Stimulated activated CD4-positive, alpha-beta T cell treated with anti-CD3 and anti-CD28 coated beads, TNF-alpha, amount 100 ng/mL, for 24 hours (primary cell): ENCODE data around the gene TRAF3.
"Not testable (repeated sequence)": the region's sequence is repeated elsewhere in the genome, so short reads cannot be mapped to it uniquely, and the experiment has no call there.

ENCODE experiments used
- DNase-seq, 3 experiments: peaks; one replicate each; pipeline ENCODE4 v3.0.0-alpha.2; 2020; ENCODE audit warnings: low read depth in 3 of 3

The TRAF3 gene

DNA sequence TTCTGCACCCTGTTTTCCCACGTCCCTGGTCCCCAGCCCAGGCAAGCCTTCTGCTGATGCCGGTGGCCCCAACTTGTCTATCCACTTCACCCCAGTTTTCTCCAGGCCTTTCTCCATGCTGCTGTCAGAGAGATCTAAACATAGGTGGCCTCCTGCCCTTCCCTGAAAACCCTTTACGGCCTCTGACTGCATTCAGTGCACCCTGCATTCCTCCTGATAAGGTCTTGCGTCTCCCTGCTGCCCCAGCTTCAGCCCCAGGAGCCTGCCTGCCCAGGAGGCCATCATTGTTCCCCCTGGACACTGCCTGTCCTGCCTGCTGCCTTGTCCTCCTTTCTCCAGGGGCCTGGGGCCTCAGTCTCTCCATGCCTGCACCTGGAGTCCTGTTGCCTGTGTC, 29.8 kb downstream of the TRAF3 start:
- no peak for DNase-seq

- no peak for DNase-seq
Measured at GRCh38 chr14:102809870-102810269, 32.6 kb downstream of the TRAF3 start.

GRCh38 chr14:102810523-102810922, 33.3 kb downstream of the TRAF3 start:
- no peak for DNase-seq

DNA sequence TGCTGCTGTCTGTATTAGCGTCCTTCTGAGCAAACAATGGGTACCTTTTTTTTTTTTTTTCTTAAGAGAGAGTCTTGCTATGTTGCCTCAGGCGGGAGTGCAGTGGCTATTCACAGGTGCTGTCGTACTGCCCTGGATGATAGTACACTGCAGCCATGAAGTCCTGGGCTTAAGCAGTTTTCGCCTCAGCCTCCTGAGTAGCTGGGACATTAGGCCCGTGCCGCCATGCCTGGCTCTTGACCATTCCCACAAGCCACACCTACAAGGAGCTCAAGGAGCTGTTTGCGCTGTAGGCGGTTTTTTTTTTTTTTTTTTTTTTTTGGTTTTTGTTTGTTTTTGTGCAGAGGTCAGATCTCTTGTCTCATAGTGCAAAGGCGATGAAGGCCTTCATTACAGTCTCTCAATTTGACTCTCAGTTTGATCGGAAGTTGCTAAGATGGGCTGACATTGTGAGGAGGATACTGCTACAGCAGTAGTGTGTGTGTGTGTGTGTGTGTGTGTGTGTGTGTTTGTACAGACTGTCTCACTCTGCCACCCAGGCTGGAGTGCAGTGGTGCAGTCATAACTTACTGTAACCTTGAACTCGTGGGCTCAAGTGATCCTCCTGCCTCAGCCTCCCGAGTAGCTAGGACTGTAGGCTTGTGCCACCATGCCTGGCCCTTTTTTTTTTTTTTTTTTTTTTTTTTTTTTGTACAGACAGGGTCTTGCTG, 34.2 kb downstream of the TRAF3 start:
- no peak for DNase-seq

- no peak for DNase-seq
Measured at GRCh38 chr14:102811971-102812370, 34.7 kb downstream of the TRAF3 start.

GRCh38 chr14:102813691-102814090, 36.4 kb downstream of the TRAF3 start:
- DNase-seq, result no peak

DNA sequence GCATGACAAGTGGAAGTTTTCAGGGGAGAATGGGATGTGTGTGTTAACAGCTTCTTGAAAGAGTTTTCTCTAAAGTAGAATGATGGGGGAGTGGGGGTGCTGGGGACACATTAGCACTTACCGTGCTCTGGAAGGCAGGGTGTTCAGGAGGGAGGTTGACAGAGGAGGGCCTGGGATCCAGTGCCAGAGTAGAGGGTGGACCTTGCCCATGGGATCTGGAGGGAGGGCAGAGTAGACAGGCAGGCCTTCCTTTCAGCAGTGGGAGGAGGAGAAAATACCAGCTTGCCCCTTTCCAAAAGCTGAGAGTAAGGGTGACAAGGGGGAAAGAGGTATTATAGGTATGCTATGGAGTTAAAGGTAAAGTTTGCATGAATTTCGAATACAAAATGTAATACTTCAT, 40.1 kb downstream of the TRAF3 start:
- no peak for DNase-seq

- no peak for DNase-seq
Measured at GRCh38 chr14:102817942-102818940, 41.0 kb downstream of the TRAF3 start.

DNA sequence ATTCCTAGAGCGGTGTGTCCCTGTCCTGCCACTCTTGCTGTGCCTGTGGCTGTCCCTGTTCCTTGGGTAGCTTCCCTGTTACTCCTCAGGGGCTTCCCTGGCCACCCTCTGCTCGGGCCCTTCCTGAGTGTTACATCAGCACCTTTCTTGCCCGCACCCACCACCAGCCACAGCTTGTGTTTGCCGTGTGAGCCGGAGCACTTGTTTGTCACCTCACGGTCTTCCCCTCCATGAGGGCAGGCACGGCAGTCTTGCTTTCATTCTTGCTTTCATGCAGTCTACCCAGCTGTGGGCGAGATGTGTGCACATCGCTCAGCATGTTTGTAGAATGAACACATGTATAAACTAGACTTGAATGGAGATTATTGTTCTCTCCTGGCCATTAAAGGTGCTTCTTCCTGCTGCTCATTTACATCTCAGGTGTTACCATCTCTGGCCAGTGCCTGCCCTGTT, 42.0 kb downstream of the TRAF3 start:
- DNase-seq, result peak; percentile 56 to 78 (median 72)

- DNase-seq, result no peak
Measured at GRCh38 chr14:102819747-102820330, 42.6 kb downstream of the TRAF3 start.

DNA sequence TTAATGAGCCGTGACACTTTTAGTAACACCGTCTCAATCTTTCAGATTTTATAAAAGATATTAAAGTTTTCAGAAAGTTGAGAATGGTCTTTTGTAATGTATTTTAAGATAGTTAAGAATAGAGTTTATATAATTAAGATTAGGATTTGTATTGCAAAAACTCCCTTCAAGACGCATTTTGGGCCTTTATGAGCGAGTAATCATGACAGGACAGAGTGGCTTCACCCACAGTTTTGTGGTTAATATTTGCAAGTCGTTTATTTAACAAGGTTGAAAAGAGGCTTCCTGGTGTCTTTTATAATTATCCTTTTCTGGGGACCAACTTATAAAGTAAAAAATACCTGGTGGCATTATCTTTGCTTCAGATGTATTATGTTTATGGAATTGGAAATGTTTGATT, 44.0 kb downstream of the TRAF3 start:
- no peak for DNase-seq

- peak in 2 of 3 experiments; percentile 50 to 66 for DNase-seq
Measured at GRCh38 chr14:102822311-102822863, 45.1 kb downstream of the TRAF3 start.

DNA sequence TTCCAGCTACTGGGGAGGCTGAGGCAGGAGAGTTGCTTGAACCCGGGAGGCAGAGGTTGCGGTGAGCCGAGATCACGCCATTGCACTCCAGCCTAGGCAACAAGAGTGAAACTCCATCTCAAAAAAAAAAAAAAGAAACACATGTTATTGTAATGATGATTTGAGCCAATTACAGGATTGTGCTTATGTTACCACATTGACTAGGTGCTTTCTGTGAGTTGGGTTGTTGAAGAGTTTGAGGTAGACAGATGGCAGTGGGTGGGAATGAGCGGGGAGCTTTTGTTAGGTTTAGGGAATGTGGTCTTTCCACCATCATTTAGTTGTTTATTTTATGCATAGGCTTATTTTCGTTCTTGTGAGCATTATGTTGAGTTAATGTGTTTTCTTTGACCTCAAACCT, 45.6 kb downstream of the TRAF3 start:
- DNase-seq, result not testable (repeated sequence)

- DNase-seq, result no peak
Measured at GRCh38 chr14:102823546-102823945, 46.3 kb downstream of the TRAF3 start.

DNA sequence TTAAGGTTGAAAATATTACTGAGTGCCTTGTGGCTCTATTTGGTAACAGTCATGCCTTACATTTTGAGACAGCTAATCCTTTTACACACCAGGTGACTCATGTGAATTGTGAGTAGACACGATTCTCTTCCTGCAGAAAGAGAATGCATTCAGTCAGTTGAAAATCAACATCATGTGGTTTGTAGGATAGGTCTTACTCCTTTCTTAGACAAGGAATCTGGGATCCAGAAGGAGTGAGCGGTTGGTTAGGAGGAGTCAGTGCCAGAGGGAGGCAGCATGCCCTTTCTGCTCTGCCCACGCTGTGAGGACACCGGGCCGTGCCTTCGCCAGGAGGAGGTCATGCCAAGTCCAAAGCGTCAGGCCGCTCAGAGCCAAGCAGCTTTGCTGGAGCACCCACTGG, 47.6 kb downstream of the TRAF3 start:
- DNase-seq, result no peak

- no peak for DNase-seq
Measured at GRCh38 chr14:102825307-102826095, 48.3 kb downstream of the TRAF3 start.

DNA sequence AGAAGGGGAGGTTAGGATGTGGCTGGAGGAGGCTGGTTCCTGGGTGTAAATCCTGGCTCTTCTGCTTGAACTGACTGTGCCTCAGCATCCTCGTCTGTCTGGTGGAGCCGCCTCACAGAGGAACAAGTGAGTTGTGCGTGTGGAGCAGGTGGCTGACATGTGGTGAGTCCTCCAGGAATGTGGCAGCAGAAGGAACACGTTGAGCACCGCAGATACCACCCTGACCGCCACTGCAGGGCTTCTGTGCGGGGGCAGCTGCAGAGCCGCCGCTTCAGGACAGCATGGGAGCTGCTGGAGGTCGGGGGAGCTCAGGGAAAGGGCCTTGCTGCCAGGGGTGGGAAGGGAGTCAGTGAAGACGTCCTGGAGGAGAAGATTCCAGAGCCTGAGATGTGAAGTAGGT, 48.9 kb downstream of the TRAF3 start:
- DNase-seq, result no peak

- no peak for DNase-seq
Measured at GRCh38 chr14:102826751-102827675, 49.8 kb downstream of the TRAF3 start.

DNA sequence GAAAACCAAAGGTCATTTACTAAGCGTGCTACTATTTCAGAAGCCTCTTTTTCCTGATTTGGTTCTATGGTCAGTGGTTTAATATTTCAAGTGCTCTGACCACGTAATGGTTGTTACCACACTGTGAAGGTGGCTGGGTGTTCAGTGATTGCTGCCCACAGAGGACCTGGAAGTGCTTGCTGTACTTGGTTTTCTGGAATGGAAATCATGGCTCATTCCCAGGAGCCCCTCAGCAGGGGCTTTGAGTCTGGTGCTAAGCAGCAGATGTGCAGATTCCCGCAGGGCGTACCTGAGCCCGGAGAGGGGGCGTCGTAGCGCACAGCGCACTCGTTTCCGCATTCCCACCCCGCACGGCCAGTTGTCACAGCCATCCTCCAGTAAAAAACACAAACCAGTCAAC, 50.5 kb downstream of the TRAF3 start:
- no peak for DNase-seq

DNA sequence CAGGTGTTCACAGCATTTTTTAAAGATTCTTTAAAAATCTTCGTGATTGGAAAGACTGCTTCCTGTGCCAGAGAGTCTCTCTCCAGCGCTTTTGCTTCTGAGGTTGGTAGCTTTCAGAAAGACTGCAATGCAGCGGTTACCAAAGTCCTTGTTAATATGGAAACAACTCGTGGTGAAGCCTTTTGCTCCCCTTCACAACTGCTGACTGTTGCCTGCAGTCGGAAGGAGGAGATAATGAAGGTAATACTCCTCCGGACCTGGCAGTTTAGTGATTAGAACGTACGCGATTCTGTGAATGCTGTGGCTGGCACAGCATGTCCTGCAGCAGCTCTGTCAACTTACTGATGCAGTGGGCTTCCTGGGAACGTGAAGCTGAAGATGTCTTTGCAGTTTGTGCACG, 50.9 kb downstream of the TRAF3 start:
- no peak for DNase-seq
